HL-60/S4 treated with phorbol 12-myristate 13-acetate at 8.2 ng/mL for 4 days and 3 days (cell line): ENCODE results near the gene SVBP.
"Not testable (repeated sequence)": the region's sequence is repeated elsewhere in the genome, so short reads cannot be mapped to it uniquely, and the experiment has no call there.

Experiments
- in situ Hi-C: fragments of 300-500 bp; cut with MboI; formaldehyde crosslinking; loops from 2 replicates; pipeline ENCODE4 v1.15.0; 2022; ENCODE audit warnings: low sequenced_read_pairs

Gene SVBP

GRCh38 chr1:42816585-42817439, at the start of gene SVBP, which contains the start of gene ERMAP:
Gene SVBP (minus strand): TSS chr1:42817397. CDS start chr1:42816544, 853 bp downstream.
Gene ERMAP (plus strand): TSS chr1:42817122. CDS start chr1:42830449, 13,327 bp downstream.
- in situ Hi-C loops, result no loop called here

- in situ Hi-C loops, result no loop called here
Measured at GRCh38 chr1:42866549-42866948, 49.4 kb upstream of the SVBP start.

GRCh38 chr1:42861014-42861399, 43.8 kb upstream of the SVBP start:
- in situ Hi-C loops, result no loop called here

GRCh38 chr1:42860339-42861013, 43.3 kb upstream of the SVBP start:
- in situ Hi-C loops, result no loop called here

GRCh38 chr1:42859366-42859765, 42.2 kb upstream of the SVBP start:
- in situ Hi-C loops, result not testable (repeated sequence)

GRCh38 chr1:42856554-42856953, 39.4 kb upstream of the SVBP start:
- in situ Hi-C loops, result not testable (repeated sequence)

GRCh38 chr1:42853116-42853884, 36.1 kb upstream of the SVBP start:
- in situ Hi-C loops, result no loop called here

GRCh38 chr1:42852608-42852980, 35.4 kb upstream of the SVBP start:
- in situ Hi-C loops, result no loop called here

GRCh38 chr1:42851960-42852607, 34.9 kb upstream of the SVBP start:
- in situ Hi-C loops, result no loop called here

- in situ Hi-C loops, result no loop called here
Measured at GRCh38 chr1:42851420-42851819, 34.2 kb upstream of the SVBP start.

GRCh38 chr1:42849944-42850343, 32.7 kb upstream of the SVBP start:
- in situ Hi-C loops, result no loop called here

- in situ Hi-C loops, result no loop called here
Measured at GRCh38 chr1:42848823-42849537, 31.8 kb upstream of the SVBP start.

GRCh38 chr1:42847721-42848460, 30.7 kb upstream of the SVBP start:
- in situ Hi-C loops, result no loop called here

- in situ Hi-C loops, result no loop called here
Measured at GRCh38 chr1:42847111-42847595, 30.0 kb upstream of the SVBP start.

- in situ Hi-C loops, result no loop called here
Measured at GRCh38 chr1:42846257-42847110, 29.3 kb upstream of the SVBP start, which contains the start of gene ZNF691. Gene ZNF691 (plus strand): TSS chr1:42846613. CDS start chr1:42849659, 3,046 bp downstream.

- in situ Hi-C loops, result no loop called here
Measured at GRCh38 chr1:42845866-42846256, 28.7 kb upstream of the SVBP start.

- in situ Hi-C loops, result no loop called here
Measured at GRCh38 chr1:42845193-42845592, 28.0 kb upstream of the SVBP start.

GRCh38 chr1:42844592-42845140, 27.5 kb upstream of the SVBP start:
- in situ Hi-C loops, result no loop called here
